Peyer's patch (tissue), 4 donors: ENCODE measurements around the gene NTNG2.

Experiments
- POLR2A ChIP-seq, 2 donors: fragments of 450-650 bp; IDR thresholded peaks; one replicate each; pipeline ENCODE4 v1.5.1; 2017; ENCODE audit warnings: antibody characterized with exemption in 2 of 2, mild to moderate bottlenecking in 2 of 2, moderate library complexity in 2 of 2
- TF ChIP-seq, protein P1 (sequence below), 6 experiments: fragments of 450-650 bp in 4 of 6; fragments of 200-600 bp in 2 of 6; sonication (generic) in 1 of 6; IDR thresholded peaks; one replicate each; pipeline ENCODE4 v1.5.1; 2017 to 2019; ENCODE audit warnings: antibody characterized with exemption in 6 of 6, mild to moderate bottlenecking in 3 of 6, moderate library complexity in 1 of 6

DNA sequence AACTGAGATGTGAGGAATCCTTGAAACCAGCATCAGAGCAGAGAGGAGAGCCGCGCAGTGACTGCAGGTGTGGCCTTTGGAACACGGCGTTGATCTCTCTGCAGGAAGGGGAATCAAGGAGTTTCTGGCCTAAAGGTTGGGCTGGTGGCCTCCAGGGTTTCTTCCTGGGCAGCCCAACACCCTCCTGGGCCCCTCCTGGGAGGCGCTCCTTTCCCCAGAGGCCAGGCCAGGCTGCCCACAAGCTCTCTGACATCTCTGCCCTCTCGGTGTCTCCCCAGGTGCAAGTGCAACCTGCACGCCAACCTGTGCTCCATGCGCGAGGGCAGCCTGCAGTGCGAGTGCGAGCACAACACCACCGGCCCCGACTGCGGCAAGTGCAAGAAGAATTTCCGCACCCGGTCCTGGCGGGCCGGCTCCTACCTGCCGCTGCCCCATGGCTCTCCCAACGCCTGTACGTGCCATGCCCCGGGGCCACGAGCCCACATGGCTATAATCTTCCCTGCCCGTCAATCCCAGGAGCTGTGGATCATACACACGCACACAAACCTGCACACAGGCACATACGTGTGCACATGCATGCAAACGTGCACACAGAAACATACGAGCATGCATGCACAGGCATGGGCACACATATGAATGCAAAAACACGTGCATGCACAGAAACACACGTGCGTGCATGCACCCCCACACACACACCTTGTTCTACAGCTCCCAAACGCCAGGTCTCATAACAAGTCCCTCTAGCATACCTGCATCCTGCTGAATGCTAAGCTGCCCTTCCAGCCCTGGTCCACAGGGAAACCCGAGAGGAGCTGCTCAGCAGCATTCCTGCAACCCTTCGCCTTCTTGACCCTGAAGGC lies 64.9 kb downstream of the NTNG2 start:
- TF ChIP-seq, protein P1, sequence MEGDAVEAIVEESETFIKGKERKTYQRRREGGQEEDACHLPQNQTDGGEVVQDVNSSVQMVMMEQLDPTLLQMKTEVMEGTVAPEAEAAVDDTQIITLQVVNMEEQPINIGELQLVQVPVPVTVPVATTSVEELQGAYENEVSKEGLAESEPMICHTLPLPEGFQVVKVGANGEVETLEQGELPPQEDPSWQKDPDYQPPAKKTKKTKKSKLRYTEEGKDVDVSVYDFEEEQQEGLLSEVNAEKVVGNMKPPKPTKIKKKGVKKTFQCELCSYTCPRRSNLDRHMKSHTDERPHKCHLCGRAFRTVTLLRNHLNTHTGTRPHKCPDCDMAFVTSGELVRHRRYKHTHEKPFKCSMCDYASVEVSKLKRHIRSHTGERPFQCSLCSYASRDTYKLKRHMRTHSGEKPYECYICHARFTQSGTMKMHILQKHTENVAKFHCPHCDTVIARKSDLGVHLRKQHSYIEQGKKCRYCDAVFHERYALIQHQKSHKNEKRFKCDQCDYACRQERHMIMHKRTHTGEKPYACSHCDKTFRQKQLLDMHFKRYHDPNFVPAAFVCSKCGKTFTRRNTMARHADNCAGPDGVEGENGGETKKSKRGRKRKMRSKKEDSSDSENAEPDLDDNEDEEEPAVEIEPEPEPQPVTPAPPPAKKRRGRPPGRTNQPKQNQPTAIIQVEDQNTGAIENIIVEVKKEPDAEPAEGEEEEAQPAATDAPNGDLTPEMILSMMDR (IDR thresholded peaks at IDR 0.05): no peak
- TF ChIP-seq POLR2A (IDR thresholded peaks at IDR 0.05): no peak
